ENCODE data around the gene TPD52L1. TPM values are rescaled to one million over a fixed set of nuclear protein-coding genes. Genes with fewer than 3 reads are reported as not detected.

Gene TPD52L1
- total RNA-seq, 1 donor from 2014 or later = 57.7 TPM

GRCh38 chr6:125169058-125169457, 15.5 kb downstream of the TPD52L1 start:
- TF ChIP-seq, protein P1, sequence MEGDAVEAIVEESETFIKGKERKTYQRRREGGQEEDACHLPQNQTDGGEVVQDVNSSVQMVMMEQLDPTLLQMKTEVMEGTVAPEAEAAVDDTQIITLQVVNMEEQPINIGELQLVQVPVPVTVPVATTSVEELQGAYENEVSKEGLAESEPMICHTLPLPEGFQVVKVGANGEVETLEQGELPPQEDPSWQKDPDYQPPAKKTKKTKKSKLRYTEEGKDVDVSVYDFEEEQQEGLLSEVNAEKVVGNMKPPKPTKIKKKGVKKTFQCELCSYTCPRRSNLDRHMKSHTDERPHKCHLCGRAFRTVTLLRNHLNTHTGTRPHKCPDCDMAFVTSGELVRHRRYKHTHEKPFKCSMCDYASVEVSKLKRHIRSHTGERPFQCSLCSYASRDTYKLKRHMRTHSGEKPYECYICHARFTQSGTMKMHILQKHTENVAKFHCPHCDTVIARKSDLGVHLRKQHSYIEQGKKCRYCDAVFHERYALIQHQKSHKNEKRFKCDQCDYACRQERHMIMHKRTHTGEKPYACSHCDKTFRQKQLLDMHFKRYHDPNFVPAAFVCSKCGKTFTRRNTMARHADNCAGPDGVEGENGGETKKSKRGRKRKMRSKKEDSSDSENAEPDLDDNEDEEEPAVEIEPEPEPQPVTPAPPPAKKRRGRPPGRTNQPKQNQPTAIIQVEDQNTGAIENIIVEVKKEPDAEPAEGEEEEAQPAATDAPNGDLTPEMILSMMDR (IDR thresholded peaks at IDR 0.05; ENCODE audit: insufficient read depth, low read length, poor library complexity, severe bottlenecking) = no peak
- H3K4me3 ChIP-seq (ENCODE audit: low read depth, low read length) = no peak overlapping the region
- no peak for DNase-seq (ENCODE audit: low read depth)
- H3K27me3 ChIP-seq (ENCODE audit: control insufficient read depth, insufficient read depth, low read length) = no peaks in the 10 kb centered on the region
- no peaks in the 10 kb centered on the region for H3K36me3 ChIP-seq (ENCODE audit: control insufficient read depth, insufficient read depth, low read length)

DNA sequence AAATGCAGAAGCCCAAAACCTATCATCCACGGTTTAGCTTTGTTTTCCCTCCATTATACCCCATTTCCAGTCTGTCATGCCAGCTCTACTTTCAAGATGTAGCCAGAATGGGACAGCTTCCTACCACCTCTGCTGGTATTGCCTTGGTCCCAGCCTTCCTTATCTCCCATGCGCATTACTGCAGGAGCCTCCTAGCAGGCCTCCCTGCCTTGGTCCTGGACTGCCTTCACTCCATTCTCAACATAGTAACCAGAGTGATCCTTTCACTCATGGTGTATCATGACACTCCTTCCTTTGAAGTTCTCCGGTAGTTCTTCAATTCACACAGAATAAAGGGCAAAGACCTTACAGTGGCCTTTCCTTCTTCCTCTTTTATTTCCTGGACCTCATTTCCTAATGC, 15.9 kb downstream of the TPD52L1 start:
- Histone ChIP-seq H3K36me3 (ENCODE audit: control insufficient read depth, insufficient read depth, low read length) (no peaks in the 10 kb centered on the region), H3K27me3 (ENCODE audit: control insufficient read depth, insufficient read depth, low read length) (no peaks in the 10 kb centered on the region), H3K4me3 (ENCODE audit: low read depth, low read length) (no peak overlapping the region)
- TF ChIP-seq, protein P1 (IDR thresholded peaks at IDR 0.05; ENCODE audit: insufficient read depth, low read length, poor library complexity, severe bottlenecking) = no peak
- DNase-seq (ENCODE audit: low read depth) = no peak

DNA sequence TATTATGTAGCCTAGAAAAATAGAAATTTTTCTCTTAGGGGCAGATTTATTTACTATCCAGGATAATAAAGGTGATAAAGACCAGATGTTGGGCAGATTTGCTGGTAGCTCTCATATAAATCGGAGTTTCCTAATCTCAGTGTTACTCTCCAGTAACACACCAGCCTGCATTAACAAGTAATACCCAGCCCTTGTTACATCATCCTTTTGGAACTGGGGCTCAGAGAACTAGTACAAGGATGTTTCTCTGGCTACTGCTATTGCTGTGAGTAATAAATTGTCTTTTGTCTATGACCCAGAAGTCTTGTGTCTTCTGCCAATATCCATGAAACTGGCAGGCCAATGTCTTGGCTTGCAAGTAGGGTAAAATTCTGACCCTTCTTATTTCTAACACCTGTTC, 16.8 kb downstream of the TPD52L1 start:
- no peak for DNase-seq (ENCODE audit: low read depth)
- no peaks in the 10 kb centered on the region for H3K27me3 ChIP-seq (ENCODE audit: control insufficient read depth, insufficient read depth, low read length)
- TF ChIP-seq, protein P1 (IDR thresholded peaks at IDR 0.05; ENCODE audit: insufficient read depth, low read length, poor library complexity, severe bottlenecking) = no peak
- no peaks in the 10 kb centered on the region for H3K36me3 ChIP-seq (ENCODE audit: control insufficient read depth, insufficient read depth, low read length)
- no peak overlapping the region for H3K4me3 ChIP-seq (ENCODE audit: low read depth, low read length)

DNA sequence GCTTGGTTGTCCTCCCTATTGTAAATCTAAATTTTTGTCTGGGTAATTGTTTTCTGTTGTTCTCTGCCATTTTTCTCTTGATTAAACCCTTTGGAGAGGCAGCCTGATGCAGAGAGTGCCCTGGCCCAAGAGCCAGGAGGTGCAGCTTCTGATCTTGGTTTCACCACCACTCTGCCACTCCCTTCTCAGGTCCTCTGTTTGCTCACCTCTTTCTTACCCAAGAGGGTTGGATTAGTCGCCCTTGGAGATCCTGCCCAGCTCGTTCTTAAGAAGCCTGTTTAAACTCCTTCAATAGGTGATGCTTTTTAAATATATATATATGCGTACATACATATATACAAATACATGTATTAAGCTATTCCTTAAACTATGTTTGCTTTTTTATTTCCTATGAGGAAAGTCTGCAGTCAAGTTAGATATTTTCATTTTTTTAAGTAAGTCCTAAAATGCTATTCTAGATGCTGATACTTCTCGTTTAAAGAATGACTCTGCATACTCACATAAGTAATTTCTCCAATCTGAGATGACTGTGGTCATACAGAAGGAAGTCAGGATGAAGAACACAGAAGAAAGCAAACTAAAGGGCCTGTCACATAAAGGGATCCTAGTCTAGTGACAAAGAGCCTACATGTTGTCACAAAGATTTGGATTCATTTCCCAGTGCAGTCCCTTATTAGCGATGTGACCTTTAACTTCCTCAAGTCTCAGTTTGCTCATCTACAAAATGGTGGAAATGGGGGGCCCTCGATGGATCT, 19.9 kb downstream of the TPD52L1 start:
- H3K36me3 ChIP-seq (ENCODE audit: control insufficient read depth, insufficient read depth, low read length) = no peaks in the 10 kb centered on the region
- H3K4me3 ChIP-seq (ENCODE audit: low read depth, low read length) = no peak overlapping the region
- no peaks in the 10 kb centered on the region for H3K27me3 ChIP-seq (ENCODE audit: control insufficient read depth, insufficient read depth, low read length)
- DNase-seq (ENCODE audit: low read depth) = no peak
- TF ChIP-seq, protein P1 (IDR thresholded peaks at IDR 0.05; ENCODE audit: insufficient read depth, low read length, poor library complexity, severe bottlenecking) = no peak

DNA sequence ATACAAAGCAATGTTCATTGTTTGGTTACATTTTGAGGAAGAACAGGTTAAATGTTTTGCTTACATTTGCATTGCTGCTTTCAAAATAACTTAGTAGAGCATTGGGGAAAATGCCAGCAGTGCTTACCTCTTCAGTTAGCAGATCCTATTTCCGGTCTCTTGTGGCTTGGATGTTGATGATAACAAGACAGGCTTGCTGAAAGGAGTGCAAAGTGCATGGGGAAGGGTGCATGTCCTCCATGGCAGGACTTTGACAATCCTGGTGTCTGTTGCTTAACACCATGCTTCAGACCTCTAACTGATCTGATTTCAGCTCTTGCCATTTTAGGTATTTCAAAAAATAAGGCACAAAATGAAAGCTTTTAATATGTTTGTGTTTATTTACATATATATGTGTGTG, 21.1 kb downstream of the TPD52L1 start:
- no peak for DNase-seq (ENCODE audit: low read depth)
- no peak overlapping the region for H3K4me3 ChIP-seq (ENCODE audit: low read depth, low read length)
- TF ChIP-seq, protein P1 (IDR thresholded peaks at IDR 0.05; ENCODE audit: insufficient read depth, low read length, poor library complexity, severe bottlenecking) = no peak
- H3K27me3 ChIP-seq (ENCODE audit: control insufficient read depth, insufficient read depth, low read length) = no peaks in the 10 kb centered on the region
- H3K36me3 ChIP-seq (ENCODE audit: control insufficient read depth, insufficient read depth, low read length) = no peaks in the 10 kb centered on the region

Measured in kidney epithelial cell (primary cell).